Measurements from ENCODE around the gene CCL4L2. TPM values are rescaled to one million over a fixed set of nuclear protein-coding genes. Genes with fewer than 3 reads are reported as not detected.
"Not testable (repeated sequence)": the region's sequence is repeated elsewhere in the genome, so short reads cannot be mapped to it uniquely, and the experiment has no call there.

CCL4L2 gene
- total RNA-seq, 1 experiment from 2014 or later, result not detected

DNA sequence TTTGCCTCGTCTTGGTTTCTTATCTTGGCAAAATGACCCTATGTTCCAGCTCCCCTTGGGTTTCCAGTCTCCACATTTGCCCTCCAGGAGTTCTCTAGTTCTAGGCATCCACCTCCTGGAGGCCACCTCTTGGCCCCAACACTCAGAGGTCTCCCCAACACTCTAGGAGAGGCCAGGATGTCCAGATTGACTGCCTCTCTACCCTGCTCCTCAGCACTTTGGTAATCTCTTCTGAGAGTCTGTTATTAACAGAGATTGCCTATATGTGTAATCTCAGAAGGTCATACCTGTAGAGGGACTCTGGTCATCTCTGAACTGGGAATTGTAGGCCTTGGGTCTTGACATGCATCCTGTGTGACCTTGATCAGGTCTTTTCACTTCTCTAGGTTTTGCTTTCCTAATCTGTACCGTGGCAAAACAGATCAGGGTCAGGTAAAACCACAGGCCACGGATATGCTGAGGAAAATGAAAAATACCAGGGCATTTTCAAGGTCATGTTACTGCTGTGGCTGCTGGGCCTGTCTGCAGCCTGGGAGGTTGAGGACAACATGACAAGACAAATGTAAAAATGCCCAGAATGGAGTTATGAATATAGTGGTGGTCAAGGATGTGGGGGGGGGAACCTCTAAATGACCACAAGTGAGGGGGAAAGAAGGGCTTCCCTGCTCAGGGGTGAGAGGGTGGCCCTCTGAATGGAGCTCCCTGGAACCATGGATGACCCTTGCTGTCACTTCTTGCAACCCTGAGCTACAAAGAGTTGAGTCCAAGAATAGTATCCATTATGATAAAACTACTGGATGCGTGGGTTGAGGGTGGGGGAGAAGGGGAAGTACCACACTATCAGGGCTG is 5.0 kb upstream of the CCL4L2 start:
- POLR2A ChIA-PET, result no interaction called here
- no TSS peak for BruUV-seq (replicated peaks)
- CTCF ChIA-PET, result no interaction called here
- no peaks in the 10 kb centered on the region; the same call in 1 of the 2 replicates for H3K27me3 ChIP-seq (ENCODE audit: control insufficient read depth, insufficient read depth, low read length)
- H3K27ac ChIP-seq (ENCODE audit: low read length), result no peak overlapping the region
- no peaks in the 10 kb centered on the region for H3K9me3 ChIP-seq (ENCODE audit: control insufficient read depth, insufficient read depth, low read depth, low read length)
- in situ Hi-C loops (cut with HindIII; ENCODE audit: low pct_unique_long_range_greater_than_20kb, low sequenced_read_pairs) (no loop called here), intact Hi-C loops (cut with micrococcal nuclease; ENCODE audit: unreplicated experiment) (no loop called here)
- no peaks in the 10 kb centered on the region for H3K4me1 ChIP-seq (ENCODE audit: control insufficient read depth, insufficient read depth, low read length)
- DNase-seq (ENCODE audit: low read depth, low spot score) (no peak), ATAC-seq (no peak)
- H3K36me3 ChIP-seq (ENCODE audit: control insufficient read depth, insufficient read depth, low read length), result no peaks in the 10 kb centered on the region
- TF ChIP-seq, protein P1, sequence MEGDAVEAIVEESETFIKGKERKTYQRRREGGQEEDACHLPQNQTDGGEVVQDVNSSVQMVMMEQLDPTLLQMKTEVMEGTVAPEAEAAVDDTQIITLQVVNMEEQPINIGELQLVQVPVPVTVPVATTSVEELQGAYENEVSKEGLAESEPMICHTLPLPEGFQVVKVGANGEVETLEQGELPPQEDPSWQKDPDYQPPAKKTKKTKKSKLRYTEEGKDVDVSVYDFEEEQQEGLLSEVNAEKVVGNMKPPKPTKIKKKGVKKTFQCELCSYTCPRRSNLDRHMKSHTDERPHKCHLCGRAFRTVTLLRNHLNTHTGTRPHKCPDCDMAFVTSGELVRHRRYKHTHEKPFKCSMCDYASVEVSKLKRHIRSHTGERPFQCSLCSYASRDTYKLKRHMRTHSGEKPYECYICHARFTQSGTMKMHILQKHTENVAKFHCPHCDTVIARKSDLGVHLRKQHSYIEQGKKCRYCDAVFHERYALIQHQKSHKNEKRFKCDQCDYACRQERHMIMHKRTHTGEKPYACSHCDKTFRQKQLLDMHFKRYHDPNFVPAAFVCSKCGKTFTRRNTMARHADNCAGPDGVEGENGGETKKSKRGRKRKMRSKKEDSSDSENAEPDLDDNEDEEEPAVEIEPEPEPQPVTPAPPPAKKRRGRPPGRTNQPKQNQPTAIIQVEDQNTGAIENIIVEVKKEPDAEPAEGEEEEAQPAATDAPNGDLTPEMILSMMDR (IDR thresholded peaks at IDR 0.05), result no peak
- TF ChIP-seq TCF7L2 (IDR thresholded peaks at IDR 0.05; ENCODE audit: low read depth, low read length) (no peak), SIN3A (IDR thresholded peaks at IDR 0.05; ENCODE audit: borderline replicate concordance, insufficient read depth, low read depth, low read length) (no peak), REST (IDR thresholded peaks at IDR 0.05; ENCODE audit: insufficient read depth in 1 of 2, low read depth in 2 of 2, low read length in 1 of 2) (no peak), POLR2AphosphoS5 (IDR thresholded peaks at IDR 0.05; ENCODE audit: low read depth, low read length) (no peak)
- no peak overlapping the region for H3K4me3 ChIP-seq (ENCODE audit: low read depth in 2 of 2, low read length in 2 of 2)

DNA sequence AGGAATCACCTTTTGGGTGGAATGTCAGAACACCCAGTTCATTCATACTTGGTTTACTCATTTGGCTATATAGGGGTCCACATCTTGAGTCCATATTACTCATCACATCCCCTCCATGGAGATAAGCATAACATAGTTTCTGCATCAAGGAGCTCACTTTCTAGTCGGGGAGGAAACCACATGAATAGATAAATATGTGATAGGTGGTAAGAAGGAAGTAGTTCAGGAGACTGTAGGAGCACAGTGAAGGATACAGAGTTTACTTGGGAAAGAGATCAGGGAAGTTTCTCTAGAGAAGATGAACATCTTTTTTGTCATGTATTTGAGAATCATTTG is 4.4 kb upstream of the CCL4L2 start:
- H3K4me3 ChIP-seq (ENCODE audit: low read depth in 2 of 2, low read length in 2 of 2); intact Hi-C loops (cut with micrococcal nuclease; ENCODE audit: unreplicated experiment); ATAC-seq; H3K9me3 ChIP-seq (ENCODE audit: control insufficient read depth, insufficient read depth, low read depth, low read length); H3K27me3 ChIP-seq (ENCODE audit: control insufficient read depth, insufficient read depth, low read length); H3K4me1 ChIP-seq (ENCODE audit: control insufficient read depth, insufficient read depth, low read length); H3K36me3 ChIP-seq (ENCODE audit: control insufficient read depth, insufficient read depth, low read length); POLR2A ChIA-PET; H3K27ac ChIP-seq (ENCODE audit: low read length); DNase-seq (ENCODE audit: low read depth, low spot score); CTCF ChIA-PET; BruUV-seq (replicated peaks); in situ Hi-C loops (cut with HindIII; ENCODE audit: low pct_unique_long_range_greater_than_20kb, low sequenced_read_pairs): not testable (repeated sequence)

DNA sequence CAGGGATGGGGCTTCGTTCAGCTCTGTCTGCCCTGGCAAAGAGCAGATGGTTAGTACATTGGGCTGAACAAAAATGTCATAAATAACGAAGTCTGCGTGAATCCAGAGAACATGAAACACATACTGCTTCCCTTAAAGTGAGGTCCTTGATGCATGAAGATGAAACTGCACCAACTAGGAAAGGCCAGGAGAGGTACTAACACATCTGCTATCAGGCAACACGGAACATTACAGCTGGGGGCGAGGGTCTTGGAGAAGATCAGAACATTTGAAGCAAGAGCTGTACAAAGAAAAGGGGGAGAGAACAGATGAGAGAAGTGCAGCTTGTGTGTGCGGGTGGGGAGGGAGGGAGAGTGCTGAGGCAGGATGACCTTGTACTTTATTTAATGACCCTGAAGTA is 3.5 kb upstream of the CCL4L2 start:
- intact Hi-C loops (cut with micrococcal nuclease; ENCODE audit: unreplicated experiment); in situ Hi-C loops (cut with HindIII; ENCODE audit: low pct_unique_long_range_greater_than_20kb, low sequenced_read_pairs); ATAC-seq; H3K27me3 ChIP-seq (ENCODE audit: control insufficient read depth, insufficient read depth, low read length); DNase-seq (ENCODE audit: low read depth, low spot score); H3K9me3 ChIP-seq (ENCODE audit: control insufficient read depth, insufficient read depth, low read depth, low read length); H3K4me1 ChIP-seq (ENCODE audit: control insufficient read depth, insufficient read depth, low read length); BruUV-seq (replicated peaks); H3K27ac ChIP-seq (ENCODE audit: low read length); CTCF ChIA-PET; POLR2A ChIA-PET; H3K4me3 ChIP-seq (ENCODE audit: low read depth in 2 of 2, low read length in 2 of 2); H3K36me3 ChIP-seq (ENCODE audit: control insufficient read depth, insufficient read depth, low read length): not testable (repeated sequence)

All from Panc1 (cell line).